ENCODE measurements around the gene ACTL6B.
"Not testable (repeated sequence)": the region's sequence is repeated elsewhere in the genome, so short reads cannot be mapped to it uniquely, and the experiment has no call there.

Gene ACTL6B

DNA sequence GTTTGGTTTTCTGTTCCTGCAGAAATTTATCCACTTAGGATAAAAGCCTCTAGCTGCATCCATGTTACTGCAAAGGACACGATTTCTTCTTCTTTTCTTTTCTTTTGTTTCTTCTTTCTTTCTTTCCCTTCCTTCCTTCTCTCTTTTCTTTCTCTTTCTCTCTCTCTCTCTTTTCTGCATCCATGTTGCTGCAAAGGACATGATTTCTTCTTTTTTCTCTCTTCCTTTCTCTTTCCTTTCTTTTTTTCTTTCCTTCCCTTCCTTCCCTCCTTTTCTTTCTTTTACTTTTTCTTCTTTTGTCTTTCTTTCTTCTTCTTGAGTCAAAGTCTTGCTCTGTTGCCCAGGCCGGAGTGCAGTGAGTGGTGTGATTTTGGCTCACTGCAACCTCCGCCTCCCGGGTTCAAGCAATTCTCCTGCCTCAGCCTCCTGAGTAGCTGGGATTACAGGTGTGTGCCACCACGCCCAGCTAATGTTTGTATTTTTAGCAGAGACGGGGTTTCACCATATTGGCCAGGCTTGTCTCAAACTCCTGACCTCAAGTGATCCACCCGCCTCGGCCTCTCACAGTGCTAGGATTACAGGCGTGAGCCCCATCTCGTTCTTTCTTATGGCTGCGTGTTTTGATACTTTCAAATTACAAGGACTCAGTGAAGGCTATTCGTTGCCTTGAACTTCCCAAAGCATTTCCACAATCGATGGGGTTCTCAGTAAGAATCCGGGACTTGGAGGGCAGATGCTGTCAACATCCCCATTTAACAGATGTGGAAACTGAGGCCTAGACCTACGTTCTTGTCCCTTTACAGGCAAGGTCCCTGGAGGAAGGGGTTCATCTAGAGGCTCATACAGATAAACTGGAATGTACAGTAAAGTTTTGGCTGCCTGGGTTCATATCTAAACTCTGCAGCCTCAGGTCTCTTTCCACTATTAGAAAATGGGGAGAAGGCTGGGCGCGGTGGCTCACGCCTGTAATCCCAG, 15.4 kb upstream of the ACTL6B start:
- no peak for FAIRE-seq

- FAIRE-seq = no peak
Observed at GRCh38 chr7:100670074-100670473, 13.8 kb upstream of the ACTL6B start.

DNA sequence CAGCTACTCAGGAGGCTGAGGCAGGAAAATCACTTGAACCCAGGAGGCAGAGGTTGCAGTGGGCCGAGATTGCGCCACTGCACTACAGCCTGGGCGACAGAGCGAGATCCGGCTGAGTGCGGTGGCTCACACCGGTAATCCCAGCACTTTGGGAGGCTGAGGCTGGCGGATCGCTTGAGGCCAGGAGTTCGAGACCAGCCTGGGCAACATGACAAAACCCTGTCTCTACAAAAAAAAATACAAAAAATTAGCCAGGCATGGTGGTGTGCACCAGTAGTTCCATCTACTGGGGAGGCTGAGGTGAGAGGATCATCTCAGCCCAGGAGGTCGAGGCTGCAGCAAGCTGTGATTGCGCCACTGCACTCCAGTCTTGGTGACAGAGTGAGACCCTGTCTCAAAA, 12.9 kb upstream of the ACTL6B start:
- FAIRE-seq = not testable (repeated sequence)

DNA sequence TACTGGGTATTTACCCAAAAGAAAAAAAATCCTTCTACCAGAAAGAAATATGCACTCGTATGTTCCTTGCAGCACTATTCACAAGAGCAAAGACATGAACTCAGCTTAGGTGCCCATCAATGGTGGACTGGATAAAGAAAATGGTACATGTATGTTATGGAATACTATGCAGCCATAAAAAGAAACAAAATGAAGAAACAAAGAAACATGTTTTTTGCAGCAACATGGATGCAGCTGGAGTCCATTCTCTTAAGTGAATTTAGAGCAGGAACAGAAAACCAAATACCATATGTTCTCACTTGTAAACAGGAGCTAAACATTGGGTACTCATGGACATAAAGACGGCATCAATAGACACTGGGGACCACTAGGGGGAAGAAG, 11.8 kb upstream of the ACTL6B start:
- FAIRE-seq = no peak

DNA sequence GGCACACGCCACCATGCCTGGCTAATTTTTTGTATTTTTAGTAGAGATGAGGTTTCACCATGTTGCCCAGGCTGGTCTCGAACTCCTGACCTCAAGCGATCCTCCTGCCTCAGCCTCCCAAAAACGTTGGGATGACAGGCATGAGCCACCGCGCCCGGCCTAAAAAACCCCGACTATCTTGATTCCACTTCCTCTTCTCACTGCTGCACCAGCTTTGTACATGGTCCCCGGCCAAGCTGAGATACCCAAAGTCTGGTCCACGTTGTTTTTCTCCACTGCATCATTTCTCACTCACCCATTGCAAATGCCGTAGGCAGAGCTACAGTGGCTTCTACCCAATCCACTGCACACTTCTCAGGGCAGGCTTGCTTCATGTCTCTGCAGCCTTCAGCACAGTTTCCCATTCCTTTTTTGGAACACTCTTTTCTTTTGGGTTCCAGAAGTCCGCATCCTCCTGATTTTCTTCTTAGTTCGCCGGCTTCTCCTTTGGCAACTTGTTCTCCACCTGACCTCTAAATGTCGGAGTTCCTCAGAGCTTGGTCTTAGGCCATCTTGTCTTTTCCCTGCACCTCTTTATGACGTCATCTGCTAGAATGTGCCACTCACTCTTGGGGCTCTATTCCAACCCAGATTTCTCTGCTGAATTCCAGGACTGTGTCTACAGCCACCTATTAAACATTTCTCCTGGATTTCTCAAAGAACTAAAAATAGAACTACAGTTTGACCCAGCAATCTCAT, 11.3 kb upstream of the ACTL6B start:
- no peak for FAIRE-seq

GRCh38 chr7:100665168-100665726, 9.0 kb upstream of the ACTL6B start:
- FAIRE-seq = no peak

- not testable (repeated sequence) for FAIRE-seq
Observed at GRCh38 chr7:100662194-100662776, 6.0 kb upstream of the ACTL6B start.

- no peak for FAIRE-seq
Observed at GRCh38 chr7:100654908-100655831, 1.1 kb downstream of the ACTL6B start.

GRCh38 chr7:100649826-100650565, 6.3 kb downstream of the ACTL6B start:
- FAIRE-seq = no peak

- no peak for FAIRE-seq
Observed at GRCh38 chr7:100642534-100642907, 13.7 kb downstream of the ACTL6B start.

DNA sequence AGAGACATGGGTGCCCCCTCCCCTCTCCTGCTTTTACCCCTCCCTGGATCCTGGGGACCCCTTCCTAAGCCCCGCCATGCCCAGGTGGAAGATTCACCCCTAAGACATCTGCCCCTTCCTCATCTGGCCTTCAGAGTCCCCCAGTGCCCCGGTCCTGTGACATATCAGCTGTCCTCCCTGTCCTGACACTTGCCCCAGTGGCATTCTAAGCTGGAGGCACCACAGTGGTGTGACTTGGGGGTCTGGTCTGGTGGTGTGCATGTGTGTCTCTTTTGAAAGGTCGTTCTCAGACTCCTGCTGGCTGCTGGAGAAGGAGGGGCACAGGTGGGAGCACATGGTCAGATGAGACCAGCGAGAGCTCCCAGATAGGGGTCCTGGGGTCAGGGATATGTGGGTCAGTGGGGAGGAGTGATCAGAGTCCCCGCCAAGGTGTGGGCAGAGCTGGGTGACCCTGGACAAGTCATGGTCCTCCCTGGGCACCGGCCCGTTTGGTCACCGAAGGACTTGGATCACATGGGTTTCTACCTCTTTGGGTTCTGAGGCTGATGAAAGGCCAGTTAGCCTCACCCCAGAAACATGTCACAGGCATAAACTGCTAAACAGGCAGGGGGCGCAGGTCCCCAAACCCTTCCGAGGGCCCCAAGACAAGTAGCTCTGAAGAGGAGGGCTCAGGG, 14.3 kb downstream of the ACTL6B start:
- FAIRE-seq = no peak

GRCh38 chr7:100641463-100641859, 14.8 kb downstream of the ACTL6B start, which contains the start of gene TFR2:
TSS of gene TFR2 (minus strand) at chr7:100641552. CDS start at chr7:100641509, 43 bp downstream.
- no peak for FAIRE-seq

DNA sequence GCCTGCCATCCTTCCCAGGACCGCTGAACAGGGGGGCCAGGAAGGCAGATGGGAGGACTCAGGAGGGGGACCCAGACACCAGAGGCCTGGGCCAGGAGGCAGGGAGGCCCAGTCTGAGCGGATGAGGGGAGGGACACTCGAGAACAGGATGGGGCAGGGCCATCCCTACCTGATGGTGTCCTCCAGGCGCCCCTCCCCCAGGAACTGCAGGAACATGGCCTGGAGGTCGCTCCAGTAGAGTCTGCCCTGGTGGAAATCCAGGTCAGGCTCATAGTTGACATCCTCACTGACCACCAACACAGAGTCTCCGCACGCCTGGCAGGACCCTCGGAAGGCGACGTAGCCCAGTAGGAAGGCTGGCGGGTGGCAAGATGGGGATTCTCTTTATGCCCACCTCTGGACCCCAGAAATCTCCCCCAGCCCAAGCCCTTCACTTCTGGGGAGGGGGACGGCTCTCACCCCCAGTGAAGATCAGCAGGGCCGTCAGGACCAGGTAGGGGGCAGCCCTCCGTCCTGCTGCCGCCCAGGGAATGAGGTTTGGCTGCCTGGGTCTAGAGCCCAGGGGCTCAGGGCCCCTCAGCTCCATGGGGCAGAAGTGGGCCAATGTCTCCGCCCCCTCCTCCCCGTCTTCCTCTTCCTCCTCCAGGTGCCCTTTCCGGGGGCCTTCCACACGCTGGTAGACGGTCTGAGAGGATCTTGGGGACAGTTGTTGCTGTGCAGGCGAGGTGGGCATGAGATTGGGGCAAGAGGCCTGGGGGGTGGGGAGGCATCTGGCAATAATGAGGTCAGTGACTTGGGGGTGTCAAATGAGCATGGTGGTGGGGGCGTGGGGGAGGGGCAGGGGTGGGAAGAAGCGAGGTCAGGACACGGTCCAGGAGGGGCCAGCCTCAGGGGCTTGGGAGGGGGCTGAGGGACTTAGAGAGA, 15.5 kb downstream of the ACTL6B start:
- FAIRE-seq = no peak

GRCh38 chr7:100639995-100640516, 16.2 kb downstream of the ACTL6B start:
- no peak for FAIRE-seq

GRCh38 chr7:100632951-100633717, 23.1 kb downstream of the ACTL6B start:
- no peak for FAIRE-seq

GRCh38 chr7:100630066-100630465, 26.2 kb downstream of the ACTL6B start:
- no peak for FAIRE-seq

GRCh38 chr7:100629117-100629716, 27.0 kb downstream of the ACTL6B start:
- FAIRE-seq = no peak

GRCh38 chr7:100627238-100627549, 29.1 kb downstream of the ACTL6B start:
- FAIRE-seq = no peak

All from G401.6 (cell line).